Astrocyte (in vitro differentiated cells and primary cell): ENCODE measurements around the gene ANKRD40CL.

Source experiments
- EZH2 ChIP-seq: IDR thresholded peaks from 2 replicates; pipeline ENCODE4 v1.6.1; 2012; ENCODE audit warnings: mild to moderate bottlenecking, low read length, inconsistent platforms; ENCODE audit not compliant: insufficient read depth
- TF ChIP-seq, protein P1 (sequence below): IDR thresholded peaks from 2 replicates; pipeline ENCODE4 v1.5.1; 2011; ENCODE audit warnings: low read depth, mild to moderate bottlenecking, inconsistent platforms, low read length, moderate library complexity; ENCODE audit not compliant: insufficient read depth

- TF ChIP-seq, protein P1, sequence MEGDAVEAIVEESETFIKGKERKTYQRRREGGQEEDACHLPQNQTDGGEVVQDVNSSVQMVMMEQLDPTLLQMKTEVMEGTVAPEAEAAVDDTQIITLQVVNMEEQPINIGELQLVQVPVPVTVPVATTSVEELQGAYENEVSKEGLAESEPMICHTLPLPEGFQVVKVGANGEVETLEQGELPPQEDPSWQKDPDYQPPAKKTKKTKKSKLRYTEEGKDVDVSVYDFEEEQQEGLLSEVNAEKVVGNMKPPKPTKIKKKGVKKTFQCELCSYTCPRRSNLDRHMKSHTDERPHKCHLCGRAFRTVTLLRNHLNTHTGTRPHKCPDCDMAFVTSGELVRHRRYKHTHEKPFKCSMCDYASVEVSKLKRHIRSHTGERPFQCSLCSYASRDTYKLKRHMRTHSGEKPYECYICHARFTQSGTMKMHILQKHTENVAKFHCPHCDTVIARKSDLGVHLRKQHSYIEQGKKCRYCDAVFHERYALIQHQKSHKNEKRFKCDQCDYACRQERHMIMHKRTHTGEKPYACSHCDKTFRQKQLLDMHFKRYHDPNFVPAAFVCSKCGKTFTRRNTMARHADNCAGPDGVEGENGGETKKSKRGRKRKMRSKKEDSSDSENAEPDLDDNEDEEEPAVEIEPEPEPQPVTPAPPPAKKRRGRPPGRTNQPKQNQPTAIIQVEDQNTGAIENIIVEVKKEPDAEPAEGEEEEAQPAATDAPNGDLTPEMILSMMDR, result no peak
- TF ChIP-seq EZH2, result no peak
Measured at GRCh38 chr17:50802609-50803571, 35.6 kb upstream of the ANKRD40CL start.
